Naive B cell (primary cell): ENCODE data around the gene CNDP1. TPM values are rescaled to one million over a fixed set of nuclear protein-coding genes. Genes with fewer than 3 reads are reported as not detected.
A peak's percentile ranks its signal among the peaks of the same experiment; 100 is the strongest.

ENCODE experiments used
- ATAC-seq, 2 donors: fragments of 150-1000 bp; cut with Tn5 transposase; 2 replicates each; pipeline ENCODE4 v1.10.0; 2021; ENCODE audit warnings: low read depth in 2 of 2, mild to moderate bottlenecking in 2 of 2, moderate library complexity in 2 of 2
- DNase-seq: peaks from one replicate; pipeline ENCODE4 v3.0.0; 2022
- H3K27ac Mint-ChIP-seq, 6 donors: one replicate each; pipeline ENCODE4 v1.8.0; 2020 to 2022; ENCODE audit warnings: mild to moderate bottlenecking in 6 of 6, mixed read lengths in 6 of 6, moderate library complexity in 5 of 6, inconsistent platforms in 2 of 6
- H3K27me3 Mint-ChIP-seq, 3 donors: one replicate each; pipeline ENCODE4 v1.8.0; 2021 to 2022; ENCODE audit warnings: mixed read lengths in 3 of 3, mild to moderate bottlenecking in 1 of 3
- H3K36me3 Mint-ChIP-seq, 2 donors: one replicate each; pipeline ENCODE4 v1.8.0; 2020 to 2022; ENCODE audit warnings: mixed read lengths in 2 of 2, inconsistent platforms in 1 of 2, mild to moderate bottlenecking in 1 of 2
- H3K4me1 Mint-ChIP-seq, 3 donors: one replicate each; pipeline ENCODE4 v1.8.0; 2020 to 2022; ENCODE audit warnings: mixed read lengths in 3 of 3, inconsistent platforms in 1 of 3, mild to moderate bottlenecking in 1 of 3, moderate library complexity in 1 of 3
- H3K4me3 Mint-ChIP-seq, 8 donors: one replicate each; pipeline ENCODE4 v1.8.0; 2020 to 2022; ENCODE audit warnings: mild to moderate bottlenecking in 8 of 8, mixed read lengths in 8 of 8, moderate library complexity in 8 of 8, inconsistent platforms in 2 of 8
- H3K9me3 Mint-ChIP-seq, 7 donors: one replicate each; pipeline ENCODE4 v1.8.0; 2020 to 2022; ENCODE audit warnings: mixed read lengths in 7 of 7, mild to moderate bottlenecking in 5 of 7, inconsistent platforms in 2 of 7, moderate library complexity in 1 of 7
- polyA plus RNA-seq, 6 donors: library from polyadenylated mRNA; unstranded; fragments of 300-500 nt; fragmentation: Illumina TruSeq; gene quantifications; one replicate each; pipeline ENCODE4 v1.2.3, GENCODE V29; 2021; ENCODE audit warnings: low read depth in 6 of 6

The CNDP1 gene
- polyA plus RNA-seq, 6 donors from 2014 or later, result not detected

- H3K27ac Mint-ChIP-seq, result peak overlapping the region in 2 of 6 donors; percentile 48 to 60
- DNase-seq, result no peak
- no peaks in the 10 kb centered on the region for H3K9me3 Mint-ChIP-seq
- H3K27me3 Mint-ChIP-seq, result no peaks in the 10 kb centered on the region
- ATAC-seq, result no peak
- peaks cover 34 to 49% (median 43%) of the 10 kb centered on the region in 3 donors for H3K4me1 Mint-ChIP-seq
- no peaks in the 10 kb centered on the region for H3K36me3 Mint-ChIP-seq
- H3K4me3 Mint-ChIP-seq, result peak overlapping the region in 7 of 8 donors; percentile 18 to 97 (median 73)
Observed at GRCh38 chr18:74595431-74595830, 61.1 kb downstream of the CNDP1 start.

- Mint-ChIP-seq H3K9me3 (no peaks in the 10 kb centered on the region), H3K4me3 (peak overlapping the region; percentile 94 to 97 (median 96)), H3K27ac (peak overlapping the region; percentile 95 to 99 (median 98)), H3K27me3 (no peaks in the 10 kb centered on the region), H3K4me1 (peaks cover 47 to 59% (median 49%) of the 10 kb centered on the region in 3 donors), H3K36me3 (no peaks in the 10 kb centered on the region)
- DNase-seq, result no peak
- ATAC-seq, result peak; percentile 36 to 41
Observed at GRCh38 chr18:74597034-74597661, 62.8 kb downstream of the CNDP1 start.

GRCh38 chr18:74597662-74598349 is 63.5 kb downstream of the CNDP1 start, which contains the start of gene ZNF407:
Gene ZNF407, plus strand, starts transcription at chr18:74597870. Its CDS starts 33,150 bp downstream, at chr18:74631020.
- H3K27me3 Mint-ChIP-seq, result no peaks in the 10 kb centered on the region
- peaks cover 49 to 59% (median 50%) of the 10 kb centered on the region in 3 donors for H3K4me1 Mint-ChIP-seq
- ATAC-seq (peak; percentile 69 to 71), DNase-seq (peak; percentile 89)
- peak within 1 kb of the TSS; percentile 94 to 97 (median 96) for H3K4me3 Mint-ChIP-seq
- peak within 1 kb of the TSS; percentile 95 to 99 (median 98) for H3K27ac Mint-ChIP-seq
- H3K9me3 Mint-ChIP-seq, result no peaks in the 10 kb centered on the region
- H3K36me3 Mint-ChIP-seq, result no peaks in the 10 kb centered on the region

GRCh38 chr18:74598350-74599001 is 64.2 kb downstream of the CNDP1 start:
- H3K4me3 Mint-ChIP-seq, result peak overlapping the region; percentile 94 to 97 (median 96)
- no peaks in the 10 kb centered on the region for H3K9me3 Mint-ChIP-seq
- peak; percentile 75 to 77 for ATAC-seq
- DNase-seq, result peak; percentile 80
- peaks cover 49 to 59% (median 52%) of the 10 kb centered on the region in 3 donors for H3K4me1 Mint-ChIP-seq
- no peaks in the 10 kb centered on the region for H3K27me3 Mint-ChIP-seq
- peak overlapping the region; percentile 92 to 98 (median 96) for H3K27ac Mint-ChIP-seq
- no peaks in the 10 kb centered on the region for H3K36me3 Mint-ChIP-seq

DNA sequence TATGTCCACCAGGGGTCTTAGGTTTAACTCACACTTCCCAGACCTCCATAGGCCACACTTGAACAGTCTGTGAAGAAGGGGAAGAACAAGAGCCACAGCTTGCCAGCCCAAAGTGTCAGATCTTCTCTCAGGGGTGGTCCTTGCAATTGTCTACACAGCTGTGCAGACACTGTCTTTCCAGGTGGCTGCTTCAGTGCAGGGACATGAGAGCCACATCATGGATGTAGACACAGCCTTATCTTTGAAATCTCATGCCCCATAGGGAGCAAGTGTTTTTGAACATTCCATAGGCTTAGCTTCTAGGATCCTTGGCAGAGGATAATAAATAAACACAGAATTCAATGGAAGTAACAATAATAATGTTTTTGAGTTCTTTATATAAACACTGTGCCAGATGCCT is 70.1 kb downstream of the CNDP1 start:
- no peaks in the 10 kb centered on the region for H3K36me3 Mint-ChIP-seq
- ATAC-seq (no peak), DNase-seq (no peak)
- no peaks in the 10 kb centered on the region for H3K27me3 Mint-ChIP-seq
- no peaks in the 10 kb centered on the region for H3K9me3 Mint-ChIP-seq
- peaks cover 28 to 45% (median 30%) of the 10 kb centered on the region in 3 donors for H3K4me1 Mint-ChIP-seq
- H3K27ac Mint-ChIP-seq, result no peak overlapping the region
- H3K4me3 Mint-ChIP-seq, result no peak overlapping the region

DNA sequence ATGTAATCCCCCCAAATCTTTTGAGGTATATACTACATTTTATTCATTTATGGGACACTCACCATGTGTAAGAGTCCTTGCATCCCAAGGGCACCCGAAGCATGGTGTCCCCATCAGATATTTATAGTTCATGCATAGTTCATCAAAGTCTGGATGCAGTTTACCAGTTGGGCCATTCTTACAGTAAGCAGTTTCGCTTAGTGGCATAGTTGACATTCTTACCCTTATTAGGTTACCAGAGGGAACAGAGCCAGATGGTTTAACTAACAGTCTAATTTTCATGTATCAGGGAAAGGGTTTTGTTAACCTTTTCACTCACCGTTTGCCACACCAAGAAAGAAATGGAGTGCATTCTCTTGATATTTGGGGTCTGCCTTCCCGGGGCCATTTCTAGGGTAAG is 70.5 kb downstream of the CNDP1 start:
- no peak for ATAC-seq
- no peak for DNase-seq
- no peak overlapping the region for H3K4me3 Mint-ChIP-seq
- H3K27me3 Mint-ChIP-seq, result no peaks in the 10 kb centered on the region
- no peaks in the 10 kb centered on the region for H3K9me3 Mint-ChIP-seq
- H3K27ac Mint-ChIP-seq, result no peak overlapping the region
- H3K36me3 Mint-ChIP-seq, result no peaks in the 10 kb centered on the region
- H3K4me1 Mint-ChIP-seq, result peaks cover 26 to 41% (median 27%) of the 10 kb centered on the region in 3 donors

DNA sequence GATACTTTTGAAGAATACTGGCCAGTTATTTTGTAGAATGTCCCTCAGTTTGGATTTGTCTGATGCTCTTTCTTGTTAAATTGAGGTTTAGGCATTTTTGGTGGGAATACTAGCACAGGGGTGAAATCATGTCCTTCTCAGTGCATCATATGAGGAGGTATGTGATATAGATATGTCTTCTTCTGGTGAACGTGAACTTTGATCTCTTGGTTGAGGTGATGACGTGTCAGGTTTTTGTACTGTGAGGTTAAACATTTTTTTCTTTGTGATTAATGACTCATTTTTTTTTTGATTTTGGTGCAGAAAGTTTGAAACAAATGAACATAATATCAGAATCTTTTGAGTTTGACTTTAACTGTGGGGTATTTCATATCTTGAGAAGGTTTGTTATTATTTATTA is 74.4 kb downstream of the CNDP1 start:
- no peak overlapping the region for H3K4me3 Mint-ChIP-seq
- no peaks in the 10 kb centered on the region for H3K9me3 Mint-ChIP-seq
- ATAC-seq (no peak), DNase-seq (no peak)
- H3K27ac Mint-ChIP-seq, result no peak overlapping the region
- no peaks in the 10 kb centered on the region for H3K36me3 Mint-ChIP-seq
- H3K4me1 Mint-ChIP-seq, result peaks cover 27 to 40% (median 39%) of the 10 kb centered on the region in 3 donors
- H3K27me3 Mint-ChIP-seq, result no peaks in the 10 kb centered on the region

DNA sequence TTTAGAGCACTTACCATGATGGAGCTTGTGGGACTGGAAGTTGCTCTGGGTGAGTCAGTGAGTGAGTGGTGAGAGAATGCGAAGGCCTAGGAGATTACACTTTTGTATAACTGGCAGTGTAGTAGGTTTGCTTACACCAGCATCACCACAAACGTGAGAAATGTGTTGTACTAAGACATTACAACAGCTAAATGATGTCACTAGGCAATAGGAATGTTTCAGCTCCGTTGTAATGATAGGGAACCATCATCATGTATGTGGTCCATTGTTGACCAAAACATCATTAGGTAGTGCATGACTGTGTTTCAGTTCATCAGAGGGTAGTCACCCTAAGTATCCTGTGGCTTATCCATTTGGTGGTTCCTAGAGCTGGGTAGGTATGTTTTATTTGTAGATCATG is 75.2 kb downstream of the CNDP1 start:
- ATAC-seq (no peak), DNase-seq (no peak)
- H3K4me1 Mint-ChIP-seq, result peaks cover 26 to 36% (median 34%) of the 10 kb centered on the region in 3 donors
- H3K27ac Mint-ChIP-seq, result no peak overlapping the region
- no peak overlapping the region for H3K4me3 Mint-ChIP-seq
- H3K27me3 Mint-ChIP-seq, result no peaks in the 10 kb centered on the region
- H3K36me3 Mint-ChIP-seq, result no peaks in the 10 kb centered on the region
- H3K9me3 Mint-ChIP-seq, result peaks cover 0 to 4% (median 0%) of the 10 kb centered on the region in 7 donors

GRCh38 chr18:74610051-74610615 is 75.8 kb downstream of the CNDP1 start:
- peaks cover 24 to 36% (median 34%) of the 10 kb centered on the region in 3 donors for H3K4me1 Mint-ChIP-seq

DNA sequence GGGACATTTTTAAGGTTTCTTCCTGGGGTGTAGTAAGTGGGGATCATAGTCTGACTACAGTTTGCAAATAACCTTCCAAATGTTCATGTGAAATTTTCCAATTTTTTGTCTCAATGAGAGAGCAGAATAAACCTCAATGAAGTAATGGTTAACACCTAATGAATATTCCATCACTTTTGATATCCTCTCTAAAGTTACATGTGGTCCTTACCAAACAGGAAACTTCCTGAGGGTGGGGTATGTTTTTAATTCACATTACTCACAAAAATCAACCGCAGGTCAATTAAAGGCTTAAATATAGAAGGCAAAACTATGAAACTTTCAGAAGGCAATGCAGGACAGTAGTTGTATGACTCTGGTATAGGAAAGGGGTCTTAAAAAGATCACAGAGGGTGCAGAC is 76.6 kb downstream of the CNDP1 start:
- peaks cover 0 to 9% (median 0%) of the 10 kb centered on the region in 7 donors for H3K9me3 Mint-ChIP-seq
- H3K27me3 Mint-ChIP-seq, result no peaks in the 10 kb centered on the region
- ATAC-seq, result no peak
- no peak for DNase-seq
- no peaks in the 10 kb centered on the region for H3K36me3 Mint-ChIP-seq
- H3K27ac Mint-ChIP-seq, result peak overlapping the region in 1 of 6 donors; percentile 6
- H3K4me3 Mint-ChIP-seq, result peak overlapping the region in 1 of 8 donors; percentile 44
- H3K4me1 Mint-ChIP-seq, result peaks cover 24 to 36% (median 34%) of the 10 kb centered on the region in 3 donors

More at GRCh38 chr18:74610051-74610615, 75.8 kb downstream of the CNDP1 start:
- ATAC-seq (no peak), DNase-seq (no peak)
- Mint-ChIP-seq H3K27me3 (no peaks in the 10 kb centered on the region), H3K4me3 (no peak overlapping the region), H3K9me3 (peaks cover 0 to 9% (median 0%) of the 10 kb centered on the region in 7 donors), H3K27ac (no peak overlapping the region), H3K36me3 (no peaks in the 10 kb centered on the region)

DNA sequence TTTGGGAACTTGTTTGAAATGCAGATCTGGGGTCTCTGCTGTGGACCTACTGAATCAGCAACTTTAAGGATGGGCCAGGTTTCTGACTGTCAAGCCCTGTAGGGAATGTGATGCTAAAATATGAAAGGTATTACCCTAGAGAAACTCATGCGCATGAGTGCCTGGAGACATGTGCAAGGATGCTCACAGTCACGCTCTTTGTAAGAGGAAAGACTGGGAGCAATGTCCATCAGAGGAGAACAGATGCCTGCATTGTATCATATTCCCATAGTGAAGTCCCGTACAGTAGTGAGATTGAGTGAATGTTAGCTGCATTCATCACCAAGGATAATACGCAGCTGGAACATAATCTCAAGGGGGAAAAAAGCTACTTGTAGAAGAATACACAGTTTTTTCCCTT is 77.5 kb downstream of the CNDP1 start:
- Mint-ChIP-seq H3K36me3 (no peaks in the 10 kb centered on the region), H3K27ac (no peak overlapping the region), H3K9me3 (peaks cover 0 to 9% (median 0%) of the 10 kb centered on the region in 7 donors), H3K4me3 (no peak overlapping the region), H3K4me1 (peaks cover 24 to 36% (median 34%) of the 10 kb centered on the region in 3 donors), H3K27me3 (no peaks in the 10 kb centered on the region)
- DNase-seq (no peak), ATAC-seq (no peak)

DNA sequence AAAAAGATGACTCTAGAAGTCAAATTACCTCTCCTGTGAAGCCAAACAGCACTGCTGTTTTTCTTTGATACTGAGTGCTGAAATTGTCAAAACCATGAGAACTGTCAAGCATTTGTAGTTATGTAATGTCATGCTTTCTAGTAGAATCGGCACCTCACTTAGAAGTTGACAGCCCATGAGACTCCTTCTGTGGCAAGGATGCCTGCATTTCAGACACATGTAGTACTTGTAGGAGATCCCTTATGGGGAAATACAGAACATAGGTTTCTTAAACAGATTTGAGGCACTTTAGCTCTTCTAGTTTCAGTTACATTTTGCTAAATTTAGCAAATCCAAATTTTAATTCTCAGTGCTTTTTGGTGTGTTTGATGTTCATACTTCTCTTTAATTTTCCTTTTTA is 79.1 kb downstream of the CNDP1 start:
- peaks cover 0 to 9% (median 0%) of the 10 kb centered on the region in 7 donors for H3K9me3 Mint-ChIP-seq
- H3K4me3 Mint-ChIP-seq, result no peak overlapping the region
- ATAC-seq (no peak), DNase-seq (no peak)
- H3K4me1 Mint-ChIP-seq, result peaks cover 21 to 33% (median 33%) of the 10 kb centered on the region in 3 donors
- no peaks in the 10 kb centered on the region for H3K36me3 Mint-ChIP-seq
- no peaks in the 10 kb centered on the region for H3K27me3 Mint-ChIP-seq
- H3K27ac Mint-ChIP-seq, result no peak overlapping the region

DNA sequence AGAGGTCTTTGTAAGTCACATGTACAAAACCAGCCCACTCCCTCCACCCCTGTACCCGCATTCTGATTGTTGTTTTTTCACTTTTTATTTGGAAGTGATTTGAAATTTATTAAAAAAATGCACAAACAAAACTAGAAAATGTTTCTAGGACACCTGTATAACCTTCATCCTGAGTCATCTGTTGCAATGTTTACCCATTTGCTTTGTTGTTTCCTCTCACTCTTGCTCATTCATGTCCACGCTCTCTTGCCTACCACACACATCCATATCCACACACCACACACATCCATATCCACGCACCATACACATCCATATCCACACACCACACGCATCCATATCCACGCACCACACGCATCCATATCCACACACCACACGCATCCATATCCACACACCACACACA is 82.2 kb downstream of the CNDP1 start:
- no peaks in the 10 kb centered on the region for H3K27me3 Mint-ChIP-seq
- no peaks in the 10 kb centered on the region for H3K36me3 Mint-ChIP-seq
- H3K4me1 Mint-ChIP-seq, result peaks cover 9 to 16% (median 16%) of the 10 kb centered on the region in 3 donors
- no peak overlapping the region for H3K27ac Mint-ChIP-seq
- ATAC-seq (no peak), DNase-seq (no peak)
- H3K4me3 Mint-ChIP-seq, result no peak overlapping the region
- H3K9me3 Mint-ChIP-seq, result peaks cover 0 to 9% (median 0%) of the 10 kb centered on the region in 7 donors
